Neural cell (in vitro differentiated cells): ENCODE data around the gene LDAH. TPM values are rescaled to one million over a fixed set of nuclear protein-coding genes. Genes with fewer than 3 reads are reported as not detected.

Experiments
- H2AFZ ChIP-seq: fragments of 200-600, 300-800 bp; sonication (generic), shearing (Covaris generic); 2 replicates; pipeline ENCODE4 v1.6.0; 2014; ENCODE audit warnings: low read depth, mild to moderate bottlenecking, antibody characterized with exemption, low read length, moderate library complexity
- H3F3A ChIP-seq: fragments of 200-600 bp; shearing (Covaris generic); 2 replicates; pipeline ENCODE4 v1.6.1; 2016; ENCODE audit warnings: mild to moderate bottlenecking, moderate library complexity, mixed read lengths, antibody characterized with exemption, low read length; ENCODE audit not compliant: insufficient read depth, poor library complexity, severe bottlenecking
- H3K27ac ChIP-seq: fragments of 200-600, 300-800 bp; sonication (generic), shearing (Covaris generic); 2 replicates; pipeline ENCODE4 v1.5.1; 2014; ENCODE audit warnings: mild to moderate bottlenecking, low read length, moderate library complexity
- H3K27me3 ChIP-seq: fragments of 300-800, 200-600 bp; sonication (generic), shearing (Covaris generic); 2 replicates; pipeline ENCODE4 v1.6.0; 2014; ENCODE audit warnings: mild to moderate bottlenecking, low read depth, low read length, moderate library complexity; ENCODE audit not compliant: insufficient read depth
- H3K36me3 ChIP-seq: fragments of 300-800, 200-600 bp; sonication (generic), shearing (Covaris generic); 2 replicates; pipeline ENCODE4 v1.5.1; 2014; ENCODE audit warnings: mild to moderate bottlenecking, antibody characterized with exemption, low read length, moderate library complexity; ENCODE audit not compliant: insufficient read depth
- H3K4me2 ChIP-seq: fragments of 300-800, 200-600 bp; sonication (generic), shearing (Covaris generic); 2 replicates; pipeline ENCODE4 v1.6.0; 2014; ENCODE audit warnings: mild to moderate bottlenecking, low read length
- H3K4me3 ChIP-seq: fragments of 300-800, 200-600 bp; sonication (generic), shearing (Covaris generic); 2 replicates; pipeline ENCODE4 v1.5.1; 2014; ENCODE audit warnings: mild to moderate bottlenecking, low read length, moderate library complexity
- H3K79me2 ChIP-seq: fragments of 200-600 bp; shearing (Covaris generic); replicated peaks from 2 replicates; pipeline ENCODE4 v1.6.0; 2014; ENCODE audit warnings: mild to moderate bottlenecking, low read length, moderate library complexity; ENCODE audit not compliant: insufficient read depth
- H3K9ac ChIP-seq: fragments of 300-800, 200-600 bp; sonication (generic), shearing (Covaris generic); 2 replicates; pipeline ENCODE4 v1.6.1; 2016; ENCODE audit warnings: mild to moderate bottlenecking, low read length, mixed read lengths
- H3K9me2 ChIP-seq: fragments of 200-600 bp; shearing (Covaris generic); 2 replicates; pipeline ENCODE4 v1.6.1; 2016; ENCODE audit warnings: mild to moderate bottlenecking, low read length, mixed read lengths; ENCODE audit not compliant: insufficient read depth
- H3K9me3 ChIP-seq: fragments of 200-600, 300-800 bp; sonication (generic), shearing (Covaris generic); 2 replicates; pipeline ENCODE4 v1.6.1; 2016; ENCODE audit warnings: mild to moderate bottlenecking, mixed run types, low read length, moderate library complexity, mixed read lengths
- H4K20me1 ChIP-seq: fragments of 200-600 bp; shearing (Covaris generic); 2 replicates; pipeline ENCODE4 v1.6.1; 2016; ENCODE audit warnings: mild to moderate bottlenecking, mixed run types; ENCODE audit not compliant: insufficient read depth
- EP300 ChIP-seq: fragments of 450-650 bp; conservative IDR thresholded peaks from 2 replicates; pipeline ENCODE4 v1.6.1; 2014; ENCODE audit warnings: antibody characterized with exemption, mild to moderate bottlenecking, moderate library complexity; ENCODE audit not compliant: poor library complexity, severe bottlenecking
- EZH2 ChIP-seq: fragments of 200-600, 300-800 bp; shearing (Covaris generic), sonication (generic); IDR thresholded peaks from 2 replicates; pipeline ENCODE4 v1.6.1; 2014; ENCODE audit warnings: antibody characterized with exemption, low read length, borderline replicate concordance, mild to moderate bottlenecking; ENCODE audit not compliant: insufficient read depth, poor library complexity, severe bottlenecking
- MXI1 ChIP-seq: fragments of 450-650 bp; conservative IDR thresholded peaks from 2 replicates; pipeline ENCODE4 v1.6.1; 2014; ENCODE audit warnings: antibody characterized with exemption, mild to moderate bottlenecking; ENCODE audit not compliant: poor library complexity, severe bottlenecking
- POLR2AphosphoS5 ChIP-seq: IDR thresholded peaks from 2 replicates; pipeline ENCODE4 v1.6.1; 2012
- RAD21 ChIP-seq: fragments of 450-650 bp; conservative IDR thresholded peaks from 2 replicates; pipeline ENCODE4 v1.6.1; 2014; ENCODE audit warnings: antibody characterized with exemption, mild to moderate bottlenecking, moderate library complexity
- SMC3 ChIP-seq: fragments of 450-650 bp; conservative IDR thresholded peaks from 2 replicates; pipeline ENCODE4 v1.6.1; 2014; ENCODE audit warnings: antibody characterized with exemption, mild to moderate bottlenecking, moderate library complexity; ENCODE audit not compliant: poor library complexity
- TAF1 ChIP-seq: IDR thresholded peaks from 2 replicates; pipeline ENCODE4 v1.6.1; 2012; ENCODE audit warnings: low read depth
- polyA plus RNA-seq: library from polyadenylated mRNA; depleted of rRNA; stranded (reverse); fragments of >200 nt; gene quantifications from 2 replicates; pipeline ENCODE4 v1.2.3, GENCODE V29; 2014
- TF ChIP-seq, protein P1 (sequence below): IDR thresholded peaks from 2 replicates; pipeline ENCODE4 v1.6.1; 2012; ENCODE audit warnings: borderline replicate concordance
- TF ChIP-seq, protein P2 (sequence below): fragments of 450-650 bp; IDR thresholded peaks from 2 replicates; pipeline ENCODE4 v1.5.1; 2014; ENCODE audit warnings: antibody characterized with exemption, mild to moderate bottlenecking, moderate library complexity; ENCODE audit not compliant: poor library complexity, severe bottlenecking

Gene LDAH
- polyA plus RNA-seq, 1 donor from 2014 or later = 44.1 TPM

DNA sequence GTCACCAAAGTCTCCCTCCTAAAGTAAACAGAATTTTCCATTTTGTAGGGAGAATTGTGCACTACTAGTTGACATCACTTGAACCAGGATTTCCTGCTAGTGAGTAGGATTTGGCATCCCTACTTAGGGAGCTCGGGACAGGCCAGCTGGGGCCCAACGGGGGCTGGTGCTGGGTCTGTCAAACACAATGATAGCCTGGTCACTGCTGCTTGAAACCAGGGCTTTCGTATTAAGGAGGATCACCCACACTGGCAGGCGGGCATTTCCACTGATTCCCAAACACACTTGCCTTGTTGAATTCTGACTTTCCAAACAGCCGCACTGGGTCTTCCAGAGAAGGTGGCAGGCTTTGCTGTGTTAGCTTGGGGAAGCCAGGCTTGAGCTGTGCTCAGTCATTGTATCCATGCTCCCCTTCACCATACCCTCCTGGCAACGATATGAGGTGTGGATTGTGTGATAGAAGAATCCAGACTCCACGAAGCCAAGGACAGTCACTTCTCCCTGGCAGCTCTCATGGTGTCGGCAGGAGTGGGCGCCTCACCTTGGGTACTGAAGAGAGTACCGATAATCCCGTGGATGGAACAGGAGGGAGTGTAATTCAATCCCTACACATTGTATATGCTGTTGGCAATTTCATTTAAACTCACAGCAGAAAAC is 148.5 kb downstream of the LDAH start:
- Histone ChIP-seq H2AFZ (no peak overlapping the region), H3K9ac (no peak overlapping the region), H3K27ac (no peak overlapping the region), H3K9me2 (no peaks in the 10 kb centered on the region), H3K4me3 (no peak overlapping the region), H4K20me1 (no peaks in the 10 kb centered on the region), H3K9me3 (no peaks in the 10 kb centered on the region), H3K79me2 (no peaks in the 10 kb centered on the region), H3K4me2 (no peak overlapping the region), H3F3A (no peaks in the 10 kb centered on the region), H3K36me3 (no peaks in the 10 kb centered on the region), H3K27me3 (peaks cover 47% of the 10 kb centered on the region)
- no peak for TF ChIP-seq MXI1
- no peak for TF ChIP-seq SMC3
- no peak for TF ChIP-seq POLR2AphosphoS5
- TF ChIP-seq, protein P1, sequence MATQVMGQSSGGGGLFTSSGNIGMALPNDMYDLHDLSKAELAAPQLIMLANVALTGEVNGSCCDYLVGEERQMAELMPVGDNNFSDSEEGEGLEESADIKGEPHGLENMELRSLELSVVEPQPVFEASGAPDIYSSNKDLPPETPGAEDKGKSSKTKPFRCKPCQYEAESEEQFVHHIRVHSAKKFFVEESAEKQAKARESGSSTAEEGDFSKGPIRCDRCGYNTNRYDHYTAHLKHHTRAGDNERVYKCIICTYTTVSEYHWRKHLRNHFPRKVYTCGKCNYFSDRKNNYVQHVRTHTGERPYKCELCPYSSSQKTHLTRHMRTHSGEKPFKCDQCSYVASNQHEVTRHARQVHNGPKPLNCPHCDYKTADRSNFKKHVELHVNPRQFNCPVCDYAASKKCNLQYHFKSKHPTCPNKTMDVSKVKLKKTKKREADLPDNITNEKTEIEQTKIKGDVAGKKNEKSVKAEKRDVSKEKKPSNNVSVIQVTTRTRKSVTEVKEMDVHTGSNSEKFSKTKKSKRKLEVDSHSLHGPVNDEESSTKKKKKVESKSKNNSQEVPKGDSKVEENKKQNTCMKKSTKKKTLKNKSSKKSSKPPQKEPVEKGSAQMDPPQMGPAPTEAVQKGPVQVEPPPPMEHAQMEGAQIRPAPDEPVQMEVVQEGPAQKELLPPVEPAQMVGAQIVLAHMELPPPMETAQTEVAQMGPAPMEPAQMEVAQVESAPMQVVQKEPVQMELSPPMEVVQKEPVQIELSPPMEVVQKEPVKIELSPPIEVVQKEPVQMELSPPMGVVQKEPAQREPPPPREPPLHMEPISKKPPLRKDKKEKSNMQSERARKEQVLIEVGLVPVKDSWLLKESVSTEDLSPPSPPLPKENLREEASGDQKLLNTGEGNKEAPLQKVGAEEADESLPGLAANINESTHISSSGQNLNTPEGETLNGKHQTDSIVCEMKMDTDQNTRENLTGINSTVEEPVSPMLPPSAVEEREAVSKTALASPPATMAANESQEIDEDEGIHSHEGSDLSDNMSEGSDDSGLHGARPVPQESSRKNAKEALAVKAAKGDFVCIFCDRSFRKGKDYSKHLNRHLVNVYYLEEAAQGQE = no peak
- TF ChIP-seq EP300 = no peak
- TF ChIP-seq RAD21 = no peak
- no peak for TF ChIP-seq EZH2
- no peak for TF ChIP-seq TAF1

DNA sequence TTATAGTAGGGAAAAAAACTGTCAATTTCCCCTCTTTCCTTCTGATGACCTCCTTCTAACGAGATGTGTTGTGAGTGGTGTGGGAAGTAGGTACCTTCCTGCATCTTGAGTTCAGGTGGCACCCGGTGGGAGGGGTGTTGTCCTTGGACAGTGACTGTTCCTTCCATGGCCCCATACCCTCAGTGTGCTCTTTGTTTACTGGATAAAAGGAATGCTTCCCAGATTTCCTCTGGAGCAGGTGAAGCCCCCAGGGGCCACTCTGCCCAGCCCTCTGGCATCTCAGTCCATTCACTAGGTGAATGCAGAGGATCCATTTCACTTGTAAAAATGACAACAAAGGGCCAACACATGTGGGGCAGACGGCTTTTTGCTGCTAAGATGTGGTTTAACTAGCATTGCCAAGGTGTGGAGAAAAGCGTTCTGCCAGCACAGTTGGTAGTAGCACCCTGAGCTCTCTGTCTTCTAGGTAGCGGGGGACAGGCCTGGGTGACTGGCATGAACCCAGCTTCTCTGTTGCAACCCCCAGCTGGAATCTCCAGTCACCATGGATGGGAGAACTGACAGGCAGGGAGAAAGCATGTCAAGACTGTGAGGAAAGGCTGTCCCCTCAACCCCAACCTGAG is 149.1 kb downstream of the LDAH start:
- Histone ChIP-seq H3K27me3 (peaks cover 54% of the 10 kb centered on the region), H3F3A (no peaks in the 10 kb centered on the region), H3K9me2 (no peaks in the 10 kb centered on the region), H3K9me3 (no peaks in the 10 kb centered on the region), H4K20me1 (no peaks in the 10 kb centered on the region), H3K4me2 (no peak overlapping the region), H3K27ac (no peak overlapping the region), H3K36me3 (no peaks in the 10 kb centered on the region), H2AFZ (no peak overlapping the region), H3K4me3 (no peak overlapping the region), H3K9ac (no peak overlapping the region), H3K79me2 (no peaks in the 10 kb centered on the region)
- TF ChIP-seq POLR2AphosphoS5 (no peak), MXI1 (no peak), EP300 (no peak), RAD21 (no peak), SMC3 (no peak), EZH2 (no peak), TAF1 (no peak)
- TF ChIP-seq, protein P2, sequence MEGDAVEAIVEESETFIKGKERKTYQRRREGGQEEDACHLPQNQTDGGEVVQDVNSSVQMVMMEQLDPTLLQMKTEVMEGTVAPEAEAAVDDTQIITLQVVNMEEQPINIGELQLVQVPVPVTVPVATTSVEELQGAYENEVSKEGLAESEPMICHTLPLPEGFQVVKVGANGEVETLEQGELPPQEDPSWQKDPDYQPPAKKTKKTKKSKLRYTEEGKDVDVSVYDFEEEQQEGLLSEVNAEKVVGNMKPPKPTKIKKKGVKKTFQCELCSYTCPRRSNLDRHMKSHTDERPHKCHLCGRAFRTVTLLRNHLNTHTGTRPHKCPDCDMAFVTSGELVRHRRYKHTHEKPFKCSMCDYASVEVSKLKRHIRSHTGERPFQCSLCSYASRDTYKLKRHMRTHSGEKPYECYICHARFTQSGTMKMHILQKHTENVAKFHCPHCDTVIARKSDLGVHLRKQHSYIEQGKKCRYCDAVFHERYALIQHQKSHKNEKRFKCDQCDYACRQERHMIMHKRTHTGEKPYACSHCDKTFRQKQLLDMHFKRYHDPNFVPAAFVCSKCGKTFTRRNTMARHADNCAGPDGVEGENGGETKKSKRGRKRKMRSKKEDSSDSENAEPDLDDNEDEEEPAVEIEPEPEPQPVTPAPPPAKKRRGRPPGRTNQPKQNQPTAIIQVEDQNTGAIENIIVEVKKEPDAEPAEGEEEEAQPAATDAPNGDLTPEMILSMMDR = no peak
- TF ChIP-seq, protein P1 = no peak
